Ovary (tissue), 3 donors: ENCODE data around the gene GPC6.

Source experiments
- EP300 ChIP-seq: sonication (generic); formaldehyde crosslinking; IDR thresholded peaks from one replicate; pipeline ENCODE4 v1.6.1; 2017; ENCODE audit warnings: antibody characterized with exemption
- POLR2A ChIP-seq: fragments of 450-650 bp; IDR thresholded peaks from one replicate; pipeline ENCODE4 v1.6.1; 2017; ENCODE audit warnings: antibody characterized with exemption, mild to moderate bottlenecking, moderate library complexity
- TF ChIP-seq, protein P1 (sequence below), 3 donors: fragments of 450-650 bp in 2 of 3; fragments of 200-600 bp in 1 of 3; IDR thresholded peaks; one replicate each; pipeline versions ENCODE4 v1.5.1 to v1.8.0; 2016 to 2022; ENCODE audit warnings: antibody characterized with exemption in 3 of 3, mild to moderate bottlenecking in 1 of 3
- donor health status: DM: no; HTN: no; CAD: no.

DNA sequence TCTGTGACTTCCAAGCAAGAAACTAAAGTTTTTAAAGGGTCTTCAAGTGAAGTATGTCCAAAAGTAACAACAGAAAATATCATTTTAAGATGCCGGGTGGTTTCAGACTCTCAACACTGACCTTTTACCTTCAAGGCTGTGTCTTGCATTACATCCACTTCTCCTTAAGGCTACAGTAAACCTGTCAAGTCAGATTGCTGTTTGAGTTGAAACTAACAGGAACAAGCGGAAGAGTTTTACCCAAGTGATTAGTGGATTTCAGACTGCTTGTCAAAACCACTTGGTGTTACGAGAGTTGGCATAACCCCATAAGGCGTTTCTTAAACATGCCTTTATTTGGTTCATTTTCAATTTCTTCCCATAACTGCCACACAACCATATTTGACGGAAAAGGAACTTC lies 969.8 kb downstream of the GPC6 start:
- TF ChIP-seq, protein P1, sequence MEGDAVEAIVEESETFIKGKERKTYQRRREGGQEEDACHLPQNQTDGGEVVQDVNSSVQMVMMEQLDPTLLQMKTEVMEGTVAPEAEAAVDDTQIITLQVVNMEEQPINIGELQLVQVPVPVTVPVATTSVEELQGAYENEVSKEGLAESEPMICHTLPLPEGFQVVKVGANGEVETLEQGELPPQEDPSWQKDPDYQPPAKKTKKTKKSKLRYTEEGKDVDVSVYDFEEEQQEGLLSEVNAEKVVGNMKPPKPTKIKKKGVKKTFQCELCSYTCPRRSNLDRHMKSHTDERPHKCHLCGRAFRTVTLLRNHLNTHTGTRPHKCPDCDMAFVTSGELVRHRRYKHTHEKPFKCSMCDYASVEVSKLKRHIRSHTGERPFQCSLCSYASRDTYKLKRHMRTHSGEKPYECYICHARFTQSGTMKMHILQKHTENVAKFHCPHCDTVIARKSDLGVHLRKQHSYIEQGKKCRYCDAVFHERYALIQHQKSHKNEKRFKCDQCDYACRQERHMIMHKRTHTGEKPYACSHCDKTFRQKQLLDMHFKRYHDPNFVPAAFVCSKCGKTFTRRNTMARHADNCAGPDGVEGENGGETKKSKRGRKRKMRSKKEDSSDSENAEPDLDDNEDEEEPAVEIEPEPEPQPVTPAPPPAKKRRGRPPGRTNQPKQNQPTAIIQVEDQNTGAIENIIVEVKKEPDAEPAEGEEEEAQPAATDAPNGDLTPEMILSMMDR (IDR thresholded peaks at IDR 0.05): no peak
- no peak for TF ChIP-seq EP300
- TF ChIP-seq POLR2A: no peak
